ENCODE measurements around the gene C19orf81. TPM values are rescaled to one million over a fixed set of nuclear protein-coding genes. Genes with fewer than 3 reads are reported as not detected.

The C19orf81 gene
- not detected in 2 replicates for polyA plus RNA-seq

DNA sequence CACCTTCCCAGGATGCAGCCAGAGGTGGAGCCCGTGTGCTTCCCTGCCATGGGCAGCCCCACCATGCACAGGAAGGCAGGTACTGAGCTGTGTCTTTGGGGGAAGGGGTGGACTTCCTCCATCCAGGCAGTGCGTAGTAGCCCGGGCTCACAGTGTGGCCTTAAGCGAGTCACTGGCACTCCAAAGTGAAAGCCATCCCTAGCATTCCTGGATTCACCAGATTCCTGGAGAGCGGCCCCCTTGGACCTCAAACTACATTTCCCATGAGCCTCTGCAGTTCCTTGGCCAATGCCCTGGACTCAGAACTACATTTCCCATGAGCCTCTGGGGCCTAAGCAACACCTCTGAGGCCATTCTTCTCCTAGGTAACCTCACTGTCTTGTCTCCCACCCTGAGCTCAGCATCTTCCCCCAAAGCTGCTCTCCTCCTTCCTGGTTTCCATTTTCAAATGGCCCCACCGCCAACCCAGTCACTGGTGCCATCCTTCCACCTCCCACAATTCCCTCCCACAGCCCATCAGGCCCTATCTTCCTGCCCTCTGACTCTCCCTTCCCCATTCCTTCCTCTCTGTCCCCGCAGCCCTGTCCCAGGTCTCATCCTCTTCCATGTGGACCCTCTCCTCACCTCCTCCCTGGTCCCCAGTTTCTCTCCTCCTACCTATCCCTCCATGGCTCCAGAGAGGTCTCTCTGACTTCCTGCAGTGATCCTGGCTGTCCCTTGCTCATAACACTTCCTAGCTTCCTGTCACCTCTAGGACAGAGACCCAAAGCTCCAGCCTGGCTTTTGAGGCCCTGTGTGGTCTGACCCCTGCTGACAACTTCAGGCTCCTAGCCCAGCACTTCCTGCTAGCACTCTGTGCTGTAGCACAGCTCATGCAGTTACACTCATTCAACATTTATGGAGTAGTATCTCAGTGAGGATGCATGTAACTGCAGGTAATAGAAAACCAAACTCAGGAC lies at the start of gene C19orf81:
Gene C19orf81, plus strand, starts transcription at position 13 of the 959 bp plus-strand sequence. Its CDS starts 0 bp downstream, at position 13.

DNA sequence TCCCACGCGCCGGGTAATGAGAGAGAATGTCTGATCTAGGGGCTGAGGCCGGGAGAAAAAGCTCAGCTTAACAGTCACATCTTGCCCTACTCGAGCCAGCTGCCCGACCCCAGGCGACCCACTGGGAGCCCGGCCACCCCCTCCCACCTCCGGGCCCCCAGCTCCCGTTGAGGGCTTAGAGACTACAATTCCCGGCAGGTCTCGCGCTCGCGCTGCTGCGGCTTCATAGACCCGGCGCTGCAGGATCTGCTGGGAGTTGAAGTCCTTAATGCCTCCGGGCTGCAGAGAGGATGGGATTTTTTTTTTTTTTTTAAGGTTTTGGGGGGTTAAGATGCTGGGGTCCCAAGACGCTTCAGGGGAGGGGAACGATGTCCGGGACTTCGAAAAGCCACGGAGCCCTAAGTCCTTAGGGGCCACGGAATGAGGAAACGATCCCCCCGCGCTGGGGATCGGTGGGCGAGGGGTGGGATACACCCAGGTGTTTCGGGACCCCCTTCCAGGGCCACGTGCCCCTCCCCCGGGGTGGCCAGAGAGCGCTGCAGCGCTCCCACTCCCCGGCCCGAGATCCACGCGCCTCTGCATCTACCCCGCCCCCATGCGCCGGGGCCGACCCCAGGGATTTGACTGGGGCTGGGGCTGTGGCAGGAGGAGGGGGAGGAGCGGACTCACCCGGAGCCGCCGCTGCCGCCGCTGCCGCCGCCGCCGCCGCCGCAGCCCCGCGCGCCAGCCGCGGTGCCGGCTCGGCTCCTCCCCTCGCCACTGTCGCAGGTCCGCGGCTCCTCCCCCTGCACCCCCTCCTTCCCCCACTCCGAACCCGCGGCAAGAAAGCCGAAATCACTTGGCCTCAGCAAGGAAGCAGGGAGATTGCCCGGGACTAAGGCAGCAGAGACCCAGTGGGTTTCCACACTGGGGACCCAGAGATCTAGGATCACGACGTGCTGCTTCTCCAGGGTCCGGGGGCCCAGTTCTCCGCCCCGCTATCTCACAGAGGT lies 9.8 kb upstream of the C19orf81 start, which contains the start of gene SYT3:
Gene SYT3, minus strand, starts transcription at position 761 of the 992 bp plus-strand sequence. CDS start 2,470 bp downstream, outside the sequence.

Other genes starting within 250 kb of the C19orf81 start
- gene SPIB, start 230.5 kb upstream of the C19orf81 start, polyA plus RNA-seq = not detected in 2 replicates
- gene MYBPC2, start 216.6 kb upstream of the C19orf81 start, polyA plus RNA-seq = not detected in 2 replicates
- 14.6 and 15.6 TPM in 2 replicates for gene EMC10, start 172.9 kb upstream of the C19orf81 start, polyA plus RNA-seq
- gene GARIN5A, start 172.6 kb upstream of the C19orf81 start, polyA plus RNA-seq = 9.0 and 14.5 TPM in 2 replicates
- 3.7 and 3.8 TPM in 2 replicates for gene JOSD2, start 138.3 kb upstream of the C19orf81 start, polyA plus RNA-seq
- 21.7 and 23.2 TPM in 2 replicates for gene ASPDH, start 135.5 kb upstream of the C19orf81 start, polyA plus RNA-seq
- 0.42 and 0.80 TPM in 2 replicates for gene LRRC4B, start 81.0 kb upstream of the C19orf81 start, polyA plus RNA-seq
- gene SYT3, start 9.6 kb upstream of the C19orf81 start, polyA plus RNA-seq = 1.3 and 2.3 TPM in 2 replicates
- gene SHANK1, start 70.4 kb downstream of the C19orf81 start, polyA plus RNA-seq = 0.11 TPM in 2 replicates
- 2.5 and 6.0 TPM in 2 replicates for gene CLEC11A, start 73.9 kb downstream of the C19orf81 start, polyA plus RNA-seq
- not detected in 2 replicates for gene GPR32, start 121.0 kb downstream of the C19orf81 start, polyA plus RNA-seq
- not detected in 2 replicates for gene ACP4, start 141.0 kb downstream of the C19orf81 start, polyA plus RNA-seq
- not detected in 2 replicates for gene KLK1, start 174.3 kb downstream of the C19orf81 start, polyA plus RNA-seq
- gene KLK15, start 184.1 kb downstream of the C19orf81 start, polyA plus RNA-seq = not detected in 2 replicates
- not detected in 2 replicates for gene KLK3, start 205.5 kb downstream of the C19orf81 start, polyA plus RNA-seq
- 0.20 TPM in 1 of 2 replicates, not detected in the other for gene KLK2, start 224.0 kb downstream of the C19orf81 start, polyA plus RNA-seq

Measured in Purkinje cell (primary cell).